Body of pancreas (tissue), 4 donors: ENCODE data around the gene PTPRM.

Source experiments
- CTCF ChIP-seq, 7 experiments: fragments of 450-650 bp in 4 of 7; fragments of 200-600 bp in 3 of 7; sonication (generic) in 3 of 7; IDR thresholded peaks; one replicate each; pipeline ENCODE4 v1.5.1; 2016 to 2019; ENCODE audit warnings: antibody characterized with exemption in 7 of 7
- POLR2A ChIP-seq, 3 donors: fragments of 450-650 bp; IDR thresholded peaks; one replicate each; pipeline ENCODE4 v1.6.1; 2016; ENCODE audit warnings: antibody characterized with exemption in 3 of 3, mild to moderate bottlenecking in 2 of 3

GRCh38 chr18:7741640-7742039 lies 174.5 kb downstream of the PTPRM start:
- TF ChIP-seq CTCF (IDR thresholded peaks at IDR 0.05) (no peak), POLR2A (IDR thresholded peaks at IDR 0.05) (no peak)
